Jurkat, Clone E6-1 (cell line): Measurements from ENCODE around the gene SLC5A2.
"Not testable (repeated sequence)": the region's sequence is repeated elsewhere in the genome, so short reads cannot be mapped to it uniquely, and the experiment has no call there.

Experiments used
- DNase-seq: peaks from one replicate; pipeline ENCODE4 v3.0.0-alpha.2; 2011; ENCODE audit warnings: low read depth, low spot score
- H3K4me3 ChIP-seq: 2 replicates; pipeline ENCODE4 v1.5.1; 2011; ENCODE audit warnings: mild to moderate bottlenecking, low read length, control low read depth, moderate library complexity

SLC5A2 gene

GRCh38 chr16:31513884-31514283, 31.0 kb downstream of the SLC5A2 start:
- no peak for DNase-seq
- H3K4me3 ChIP-seq, result no peak overlapping the region

DNA sequence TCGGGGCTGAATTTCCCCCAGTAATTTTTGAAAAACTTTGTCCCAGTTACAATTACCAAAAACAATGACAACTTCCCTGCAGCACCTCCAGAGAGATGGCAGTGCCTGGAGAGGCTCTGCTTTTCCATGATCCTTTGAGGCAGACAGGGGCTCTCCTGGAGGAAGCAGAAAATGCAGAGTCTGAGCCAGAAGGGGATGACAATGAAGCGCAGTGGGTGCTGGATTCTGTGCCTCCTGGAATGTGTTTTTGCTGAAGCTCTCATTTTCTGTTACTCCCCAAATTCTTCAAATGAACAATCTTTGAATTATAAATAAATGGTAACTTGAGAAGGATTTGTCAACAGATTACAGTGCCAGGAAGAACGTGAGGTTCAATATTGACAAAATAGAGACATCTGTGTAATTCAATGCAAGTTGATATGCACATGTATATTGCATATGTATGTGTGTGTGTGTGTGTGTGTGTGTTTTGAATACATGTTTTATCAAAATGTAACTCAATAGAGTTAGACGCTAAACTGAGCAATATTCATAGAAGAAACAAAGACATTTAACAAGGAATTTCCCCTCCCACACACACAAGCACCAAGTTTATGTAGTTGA, 35.0 kb downstream of the SLC5A2 start:
- H3K4me3 ChIP-seq, result no peak overlapping the region
- DNase-seq, result no peak

DNA sequence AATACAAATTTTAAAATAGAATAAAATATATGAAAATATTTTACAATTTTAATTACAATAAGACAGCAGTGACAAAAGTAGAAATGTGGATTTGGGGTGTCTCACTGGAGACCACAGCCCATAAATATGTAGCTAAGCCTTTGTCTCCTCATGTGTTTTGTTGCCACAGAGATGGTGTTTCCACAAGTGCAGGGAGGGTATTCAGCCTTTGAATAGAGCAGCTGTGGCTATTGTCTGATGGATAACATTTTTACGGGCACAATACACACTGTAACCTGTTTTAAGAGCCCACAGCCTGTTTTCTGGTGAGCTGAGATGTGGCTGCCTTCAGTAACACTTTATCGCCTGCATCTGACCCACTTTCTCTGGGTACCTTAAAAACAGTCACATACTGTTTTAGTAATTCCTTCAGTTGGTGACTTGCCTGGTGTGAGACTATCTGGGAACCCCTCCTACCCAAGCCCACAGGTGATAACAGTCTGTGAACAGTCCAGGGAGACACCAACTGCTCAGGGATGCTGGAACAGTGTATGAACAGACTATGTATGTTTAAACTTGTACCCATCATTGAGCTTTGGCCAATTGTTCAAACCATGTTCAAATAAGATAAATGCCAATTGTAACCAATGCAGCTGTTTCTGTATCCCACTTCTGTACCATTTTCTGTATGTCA, 37.0 kb downstream of the SLC5A2 start:
- DNase-seq, result no peak
- H3K4me3 ChIP-seq, result no peak overlapping the region

DNA sequence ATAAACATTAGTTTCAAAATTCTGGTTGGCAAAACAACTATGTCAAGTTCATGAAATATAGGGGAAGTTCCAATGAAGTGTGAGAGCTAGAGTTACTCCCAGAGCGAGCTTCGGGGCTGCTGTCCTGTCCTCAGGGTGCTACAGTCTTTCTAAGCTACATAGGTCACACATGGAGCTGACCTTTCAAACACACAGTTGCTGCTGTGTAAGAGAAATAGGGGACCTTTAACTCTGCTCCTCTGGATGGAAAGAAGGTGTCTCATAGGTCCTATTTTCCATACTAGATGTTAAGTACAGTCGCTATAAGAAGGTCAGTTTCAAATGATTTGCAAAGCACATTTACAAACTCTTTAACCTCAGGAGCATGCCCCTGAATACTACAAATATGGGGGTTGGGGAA, 38.4 kb downstream of the SLC5A2 start:
- H3K4me3 ChIP-seq, result no peak overlapping the region
- DNase-seq, result no peak

GRCh38 chr16:31522071-31522470, 39.1 kb downstream of the SLC5A2 start:
- no peak overlapping the region for H3K4me3 ChIP-seq
- DNase-seq, result no peak

- H3K4me3 ChIP-seq, result not testable (repeated sequence)
These were observed 40.8 kb downstream of the SLC5A2 start for GRCh38 chr16:31523768-31524167.

GRCh38 chr16:31525113-31525512, 42.2 kb downstream of the SLC5A2 start:
- DNase-seq, result no peak
- H3K4me3 ChIP-seq, result no peak overlapping the region

More at GRCh38 chr16:31523768-31524167, 40.8 kb downstream of the SLC5A2 start:
- DNase-seq, result not testable (repeated sequence)

- no peak within 1 kb of the TSS for H3K4me3 ChIP-seq
- DNase-seq, result no peak
These were observed 44.9 kb downstream of the SLC5A2 start, which contains the start of gene AHSP for GRCh38 chr16:31527734-31528274. AHSP (plus strand) TSS chr16:31527900; CDS start chr16:31528140, 240 bp downstream.

- no peak overlapping the region for H3K4me3 ChIP-seq
- no peak for DNase-seq
These were observed 45.7 kb downstream of the SLC5A2 start for GRCh38 chr16:31528523-31529107.

- DNase-seq, result no peak
- H3K4me3 ChIP-seq, result no peak overlapping the region
These were observed 46.4 kb downstream of the SLC5A2 start for GRCh38 chr16:31529108-31529936.

GRCh38 chr16:31529937-31530312, 47.0 kb downstream of the SLC5A2 start:
- no peak overlapping the region for H3K4me3 ChIP-seq
- DNase-seq, result no peak

- DNase-seq, result no peak
- no peak overlapping the region for H3K4me3 ChIP-seq
These were observed 47.5 kb downstream of the SLC5A2 start for GRCh38 chr16:31530405-31530804.

- H3K4me3 ChIP-seq, result no peak overlapping the region
- no peak for DNase-seq
These were observed 48.2 kb downstream of the SLC5A2 start for GRCh38 chr16:31531096-31531495.

- H3K4me3 ChIP-seq, result no peak overlapping the region
- no peak for DNase-seq
These were observed 49.2 kb downstream of the SLC5A2 start for GRCh38 chr16:31532120-31532519.

GRCh38 chr16:31532896-31533295, 50.0 kb downstream of the SLC5A2 start:
- no peak overlapping the region for H3K4me3 ChIP-seq
- no peak for DNase-seq

- H3K4me3 ChIP-seq, result peak overlapping the region; percentile 8
- DNase-seq, result peak; percentile 79
These were observed 52.8 kb downstream of the SLC5A2 start for GRCh38 chr16:31535737-31536136.

GRCh38 chr16:31536804-31537361, 54.0 kb downstream of the SLC5A2 start:
- H3K4me3 ChIP-seq, result no peak overlapping the region

GRCh38 chr16:31537362-31538242, 54.7 kb downstream of the SLC5A2 start:
- no peak for DNase-seq
- no peak overlapping the region for H3K4me3 ChIP-seq

More at GRCh38 chr16:31536804-31537361, 54.0 kb downstream of the SLC5A2 start:
- no peak for DNase-seq
